ENCODE measurements around the gene NCSTN.

The NCSTN gene

DNA sequence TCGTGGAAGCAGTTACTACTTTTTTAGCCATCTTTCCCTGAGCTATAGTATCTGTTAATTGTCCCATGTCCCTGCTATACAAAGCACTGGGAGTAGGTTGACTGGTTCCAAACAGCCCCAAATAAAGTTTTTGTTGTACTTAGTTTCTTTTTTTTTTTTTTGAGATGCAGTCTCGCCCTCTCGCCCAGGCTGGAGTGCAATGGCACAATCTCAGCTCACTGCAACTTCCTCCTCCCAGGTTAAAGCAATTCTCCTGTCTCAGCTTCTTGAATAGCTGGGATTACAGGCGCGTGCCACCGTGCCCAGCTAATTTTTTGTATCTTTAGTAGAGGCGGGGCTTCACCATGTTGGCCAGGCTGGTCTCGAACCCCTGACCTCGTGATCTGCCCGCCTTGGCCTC lies 3.3 kb downstream of the NCSTN start:
- Histone ChIP-seq H3K36me3 (ENCODE audit: control insufficient read depth, insufficient read depth, low read length) (peaks cover 40% of the 10 kb centered on the region), H3K9me3 (ENCODE audit: control insufficient read depth, low read length) (no peaks in the 10 kb centered on the region), H3K27me3 (replicated peaks; ENCODE audit: control insufficient read depth, insufficient read depth, low read length, poor library complexity, severe bottlenecking) (no peaks in the 10 kb centered on the region), H3K4me3 (ENCODE audit: insufficient read depth, low read depth, low read length, poor library complexity, severe bottlenecking) (no peak overlapping the region), H3K4me1 (ENCODE audit: control insufficient read depth, insufficient read depth, low read length, poor library complexity, severe bottlenecking) (peaks cover 12% of the 10 kb centered on the region), H3K27ac (ENCODE audit: insufficient read depth, low read length, poor library complexity, severe bottlenecking) (no peak overlapping the region)
- no peak for DNase-seq

GRCh38 chr1:160346958-160347357 lies 3.8 kb downstream of the NCSTN start:
- H3K4me1 ChIP-seq (ENCODE audit: control insufficient read depth, insufficient read depth, low read length, poor library complexity, severe bottlenecking) = peaks cover 9% of the 10 kb centered on the region
- no peak overlapping the region for H3K27ac ChIP-seq (ENCODE audit: insufficient read depth, low read length, poor library complexity, severe bottlenecking)
- no peaks in the 10 kb centered on the region for H3K27me3 ChIP-seq (replicated peaks; ENCODE audit: control insufficient read depth, insufficient read depth, low read length, poor library complexity, severe bottlenecking)
- H3K36me3 ChIP-seq (ENCODE audit: control insufficient read depth, insufficient read depth, low read length) = peaks cover 45% of the 10 kb centered on the region
- no peak overlapping the region for H3K4me3 ChIP-seq (ENCODE audit: insufficient read depth, low read depth, low read length, poor library complexity, severe bottlenecking)
- no peaks in the 10 kb centered on the region for H3K9me3 ChIP-seq (ENCODE audit: control insufficient read depth, low read length)
- DNase-seq = no peak

DNA sequence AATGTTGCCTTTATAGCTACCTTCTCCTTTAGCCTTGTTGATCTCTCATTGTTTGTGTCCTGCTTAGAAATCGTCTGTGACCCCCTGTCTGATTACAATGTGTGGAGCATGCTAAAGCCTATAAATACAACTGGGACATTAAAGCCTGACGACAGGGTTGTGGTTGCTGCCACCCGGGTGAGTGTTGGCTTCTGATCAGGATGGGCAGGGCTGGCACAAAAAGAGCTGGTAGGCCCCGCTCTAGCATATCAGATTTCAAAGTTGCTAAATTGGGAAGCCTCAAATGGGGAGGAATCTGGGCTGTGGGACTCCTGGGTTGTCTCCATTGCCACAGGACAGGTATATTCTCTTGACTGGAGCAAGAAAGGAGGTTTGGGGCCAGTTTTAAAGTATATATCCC lies 8.4 kb downstream of the NCSTN start:
- peaks cover 92% of the 10 kb centered on the region for H3K36me3 ChIP-seq (ENCODE audit: control insufficient read depth, insufficient read depth, low read length)
- DNase-seq = no peak
- no peaks in the 10 kb centered on the region for H3K4me1 ChIP-seq (ENCODE audit: control insufficient read depth, insufficient read depth, low read length, poor library complexity, severe bottlenecking)
- no peak overlapping the region for H3K4me3 ChIP-seq (ENCODE audit: insufficient read depth, low read depth, low read length, poor library complexity, severe bottlenecking)
- H3K27me3 ChIP-seq (replicated peaks; ENCODE audit: control insufficient read depth, insufficient read depth, low read length, poor library complexity, severe bottlenecking) = no peaks in the 10 kb centered on the region
- H3K27ac ChIP-seq (ENCODE audit: insufficient read depth, low read length, poor library complexity, severe bottlenecking) = no peak overlapping the region
- H3K9me3 ChIP-seq (ENCODE audit: control insufficient read depth, low read length) = no peaks in the 10 kb centered on the region

GRCh38 chr1:160352555-160352954 lies 9.4 kb downstream of the NCSTN start:
- Histone ChIP-seq H3K27ac (ENCODE audit: insufficient read depth, low read length, poor library complexity, severe bottlenecking) (no peak overlapping the region), H3K4me1 (ENCODE audit: control insufficient read depth, insufficient read depth, low read length, poor library complexity, severe bottlenecking) (no peaks in the 10 kb centered on the region), H3K9me3 (ENCODE audit: control insufficient read depth, low read length) (no peaks in the 10 kb centered on the region), H3K4me3 (ENCODE audit: insufficient read depth, low read depth, low read length, poor library complexity, severe bottlenecking) (no peak overlapping the region), H3K27me3 (replicated peaks; ENCODE audit: control insufficient read depth, insufficient read depth, low read length, poor library complexity, severe bottlenecking) (no peaks in the 10 kb centered on the region), H3K36me3 (ENCODE audit: control insufficient read depth, insufficient read depth, low read length) (peaks cover 94% of the 10 kb centered on the region)
- no peak for DNase-seq

DNA sequence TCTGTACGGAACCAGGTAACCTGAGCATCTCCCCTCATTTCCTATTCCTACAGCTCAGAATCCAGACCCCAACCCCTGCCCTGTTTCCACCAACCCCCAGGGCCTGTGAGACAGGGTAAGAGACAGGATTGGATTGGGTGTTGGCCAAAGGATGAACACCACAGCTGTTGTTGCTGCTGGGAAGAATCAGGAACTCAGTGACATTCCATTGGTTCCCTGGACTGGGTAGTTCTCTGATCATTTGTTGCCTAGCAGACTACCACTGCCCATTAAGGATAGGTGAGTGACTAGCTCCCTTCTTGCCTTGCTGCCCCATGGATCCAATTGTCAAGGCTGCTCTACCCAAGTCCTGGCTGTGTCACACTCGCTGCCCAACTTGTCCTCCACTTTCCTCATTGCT lies 10.0 kb downstream of the NCSTN start:
- Histone ChIP-seq H3K27ac (ENCODE audit: insufficient read depth, low read length, poor library complexity, severe bottlenecking) (no peak overlapping the region), H3K4me3 (ENCODE audit: insufficient read depth, low read depth, low read length, poor library complexity, severe bottlenecking) (no peak overlapping the region), H3K9me3 (ENCODE audit: control insufficient read depth, low read length) (no peaks in the 10 kb centered on the region), H3K27me3 (replicated peaks; ENCODE audit: control insufficient read depth, insufficient read depth, low read length, poor library complexity, severe bottlenecking) (no peaks in the 10 kb centered on the region), H3K4me1 (ENCODE audit: control insufficient read depth, insufficient read depth, low read length, poor library complexity, severe bottlenecking) (no peaks in the 10 kb centered on the region), H3K36me3 (ENCODE audit: control insufficient read depth, insufficient read depth, low read length) (peaks cover 98% of the 10 kb centered on the region)
- no peak for DNase-seq

DNA sequence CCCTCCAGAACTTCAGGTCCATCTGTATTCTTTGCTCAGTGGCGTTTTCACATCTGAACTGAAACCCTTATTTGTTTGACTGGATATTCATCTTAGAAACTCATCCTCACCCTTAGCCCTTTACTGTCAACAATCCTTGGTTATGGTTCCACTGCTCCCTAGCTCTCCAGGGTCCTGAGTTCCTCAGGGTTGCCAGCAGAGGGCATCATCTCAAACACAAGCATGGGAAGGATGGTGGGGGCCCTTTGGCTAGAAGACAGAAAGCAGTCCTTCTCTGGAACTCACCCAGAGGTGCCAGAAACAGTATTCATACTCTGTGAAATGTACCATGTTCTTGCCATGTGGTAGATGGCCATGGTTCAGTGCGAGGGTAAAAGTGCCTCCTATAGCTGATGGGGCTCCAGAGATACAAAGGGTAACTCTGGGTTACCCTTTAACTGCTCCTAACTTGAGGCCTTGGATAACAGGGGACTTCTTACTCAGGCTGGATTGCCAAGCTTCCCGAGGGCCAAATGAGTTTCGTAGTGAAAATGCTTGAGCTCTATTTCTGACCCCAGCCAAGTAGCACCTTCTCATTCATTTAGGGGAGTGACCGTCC lies 11.3 kb downstream of the NCSTN start:
- H3K4me1 ChIP-seq (ENCODE audit: control insufficient read depth, insufficient read depth, low read length, poor library complexity, severe bottlenecking) = no peaks in the 10 kb centered on the region

GRCh38 chr1:160357286-160358002 lies 14.3 kb downstream of the NCSTN start:
- H3K4me3 ChIP-seq (ENCODE audit: insufficient read depth, low read depth, low read length, poor library complexity, severe bottlenecking) = no peak overlapping the region
- H3K4me1 ChIP-seq (ENCODE audit: control insufficient read depth, insufficient read depth, low read length, poor library complexity, severe bottlenecking) = no peaks in the 10 kb centered on the region
- H3K27me3 ChIP-seq (replicated peaks; ENCODE audit: control insufficient read depth, insufficient read depth, low read length, poor library complexity, severe bottlenecking) = no peaks in the 10 kb centered on the region
- DNase-seq = no peak
- no peak overlapping the region for H3K27ac ChIP-seq (ENCODE audit: insufficient read depth, low read length, poor library complexity, severe bottlenecking)
- no peaks in the 10 kb centered on the region for H3K9me3 ChIP-seq (ENCODE audit: control insufficient read depth, low read length)
- peaks cover 67% of the 10 kb centered on the region for H3K36me3 ChIP-seq (ENCODE audit: control insufficient read depth, insufficient read depth, low read length)

More for the DNA sequence above, 11.3 kb downstream of the NCSTN start:
- no peaks in the 10 kb centered on the region for H3K9me3 ChIP-seq (ENCODE audit: control insufficient read depth, low read length)
- no peak for DNase-seq
- no peak overlapping the region for H3K27ac ChIP-seq (ENCODE audit: insufficient read depth, low read length, poor library complexity, severe bottlenecking)
- H3K27me3 ChIP-seq (replicated peaks; ENCODE audit: control insufficient read depth, insufficient read depth, low read length, poor library complexity, severe bottlenecking) = no peaks in the 10 kb centered on the region
- no peak overlapping the region for H3K4me3 ChIP-seq (ENCODE audit: insufficient read depth, low read depth, low read length, poor library complexity, severe bottlenecking)
- peaks cover 90% of the 10 kb centered on the region for H3K36me3 ChIP-seq (ENCODE audit: control insufficient read depth, insufficient read depth, low read length)

- Histone ChIP-seq H3K27ac (ENCODE audit: insufficient read depth, low read length, poor library complexity, severe bottlenecking) (no peak overlapping the region), H3K9me3 (ENCODE audit: control insufficient read depth, low read length) (no peaks in the 10 kb centered on the region), H3K27me3 (replicated peaks; ENCODE audit: control insufficient read depth, insufficient read depth, low read length, poor library complexity, severe bottlenecking) (no peaks in the 10 kb centered on the region), H3K36me3 (ENCODE audit: control insufficient read depth, insufficient read depth, low read length) (peaks cover 61% of the 10 kb centered on the region), H3K4me1 (ENCODE audit: control insufficient read depth, insufficient read depth, low read length, poor library complexity, severe bottlenecking) (no peaks in the 10 kb centered on the region), H3K4me3 (ENCODE audit: insufficient read depth, low read depth, low read length, poor library complexity, severe bottlenecking) (no peak overlapping the region)
- DNase-seq = no peak
Observed at GRCh38 chr1:160358073-160358472, 14.9 kb downstream of the NCSTN start.

DNA sequence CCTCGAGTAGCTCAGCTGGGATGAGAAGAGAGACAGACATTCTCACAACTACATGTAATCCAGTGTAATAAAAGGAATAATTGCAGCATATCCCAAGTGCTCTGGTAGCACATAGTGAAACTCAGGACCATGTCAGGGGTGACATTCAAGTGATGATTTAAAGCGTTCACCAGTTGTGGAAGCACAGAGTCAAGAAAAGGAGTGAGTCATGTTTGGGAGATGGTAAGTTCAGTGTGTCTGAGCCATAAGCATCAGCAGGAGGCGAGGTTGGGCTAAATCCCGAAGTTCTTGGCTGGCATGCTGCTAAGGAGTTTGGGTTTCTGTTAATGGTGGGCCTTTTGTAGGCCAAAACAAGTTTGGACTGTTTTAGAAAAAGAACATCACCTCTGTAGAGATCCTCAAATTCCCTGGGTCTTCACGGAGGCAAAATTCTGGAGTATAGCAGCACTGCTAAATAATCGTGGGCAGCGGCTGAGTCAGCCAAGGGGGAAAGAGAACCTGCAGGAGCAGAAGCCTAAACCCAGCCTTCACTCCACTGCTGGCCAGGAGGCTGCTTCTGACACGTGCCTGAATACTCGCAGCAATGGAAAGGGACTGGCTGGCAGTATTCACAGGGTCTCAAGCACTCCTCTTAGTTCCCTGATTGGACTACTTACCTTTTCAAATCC lies 16.5 kb downstream of the NCSTN start:
- no peak for DNase-seq
- H3K27ac ChIP-seq (ENCODE audit: insufficient read depth, low read length, poor library complexity, severe bottlenecking) = no peak overlapping the region
- peaks cover 45% of the 10 kb centered on the region for H3K36me3 ChIP-seq (ENCODE audit: control insufficient read depth, insufficient read depth, low read length)
- no peaks in the 10 kb centered on the region for H3K9me3 ChIP-seq (ENCODE audit: control insufficient read depth, low read length)
- no peaks in the 10 kb centered on the region for H3K4me1 ChIP-seq (ENCODE audit: control insufficient read depth, insufficient read depth, low read length, poor library complexity, severe bottlenecking)
- no peaks in the 10 kb centered on the region for H3K27me3 ChIP-seq (replicated peaks; ENCODE audit: control insufficient read depth, insufficient read depth, low read length, poor library complexity, severe bottlenecking)
- H3K4me3 ChIP-seq (ENCODE audit: insufficient read depth, low read depth, low read length, poor library complexity, severe bottlenecking) = no peak overlapping the region

DNA sequence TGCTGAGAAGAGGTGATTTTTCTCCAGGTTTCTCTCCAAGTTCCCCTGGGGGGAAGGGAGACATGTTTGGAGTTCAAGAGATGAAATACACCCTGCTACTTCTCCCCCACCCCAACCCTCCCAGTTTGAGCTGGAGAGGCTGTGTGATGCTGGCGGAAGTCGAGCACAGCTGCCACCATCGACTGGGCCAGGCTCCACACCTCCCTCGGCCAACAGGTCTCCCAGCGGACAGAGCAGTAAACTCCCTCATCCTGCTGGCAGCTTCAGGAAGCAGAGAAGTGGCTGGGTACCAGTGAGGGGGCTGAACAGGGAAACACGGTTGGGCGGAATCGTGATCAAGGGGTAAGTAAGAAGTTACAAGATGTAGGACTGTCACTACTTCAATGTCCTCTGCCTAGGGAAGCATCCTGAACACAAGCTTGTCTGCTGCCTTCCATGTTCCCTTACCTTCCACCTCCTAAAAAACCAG lies 17.1 kb downstream of the NCSTN start:
- no peak overlapping the region for H3K27ac ChIP-seq (ENCODE audit: insufficient read depth, low read length, poor library complexity, severe bottlenecking)
- DNase-seq = no peak
- no peaks in the 10 kb centered on the region for H3K9me3 ChIP-seq (ENCODE audit: control insufficient read depth, low read length)
- peaks cover 39% of the 10 kb centered on the region for H3K36me3 ChIP-seq (ENCODE audit: control insufficient read depth, insufficient read depth, low read length)
- no peaks in the 10 kb centered on the region for H3K27me3 ChIP-seq (replicated peaks; ENCODE audit: control insufficient read depth, insufficient read depth, low read length, poor library complexity, severe bottlenecking)
- no peaks in the 10 kb centered on the region for H3K4me1 ChIP-seq (ENCODE audit: control insufficient read depth, insufficient read depth, low read length, poor library complexity, severe bottlenecking)
- H3K4me3 ChIP-seq (ENCODE audit: insufficient read depth, low read depth, low read length, poor library complexity, severe bottlenecking) = no peak overlapping the region

Data from effector memory CD4-positive, alpha-beta T cell (primary cell).